Effector CD8-positive, alpha-beta T cell (primary cell): Measurements from ENCODE around the gene OR1L8.

Experiments
- DNase-seq: peaks from one replicate; lab custom pipeline; 2025; lab: John Stamatoyannopoulos, UW

Gene OR1L8

GRCh38 chr9:122518226-122518625, 65.0 kb downstream of the OR1L8 start:
- no peak for DNase-seq
